PFSK-1 (cell line): Measurements from ENCODE around the gene GBA3.

ENCODE experiments used
- FOXP2 ChIP-seq: optimal IDR thresholded peaks from 2 replicates; pipeline ENCODE3; 2011; ENCODE audit warnings: borderline replicate concordance, control low read depth, inconsistent platforms; ENCODE audit not compliant: insufficient read depth; ENCODE audit errors: extremely low read length, extremely low read depth
- POLR2AphosphoS5 ChIP-seq: IDR thresholded peaks from 2 replicates; pipeline ENCODE4 v1.6.1; 2012; ENCODE audit warnings: low read depth, mild to moderate bottlenecking, control low read depth, low read length, moderate library complexity
- REST ChIP-seq, 2 experiments: IDR thresholded peaks; 2 replicates each; pipeline versions ENCODE4 v1.6.1 to v1.8.0; 2011 to 2012; ENCODE audit warnings: low read depth in 2 of 2, low read length in 2 of 2, control low read depth in 1 of 2, inconsistent platforms in 1 of 2, mild to moderate bottlenecking in 1 of 2, moderate library complexity in 1 of 2; ENCODE audit not compliant: insufficient read depth in 1 of 2
- SIN3A ChIP-seq: IDR thresholded peaks from 2 replicates; pipeline ENCODE4 v1.6.1; 2012; ENCODE audit warnings: mild to moderate bottlenecking, low read length, moderate library complexity, borderline replicate concordance; ENCODE audit not compliant: insufficient read depth
- TAF1 ChIP-seq: IDR thresholded peaks from 2 replicates; pipeline ENCODE4 v1.6.1; 2012; ENCODE audit warnings: low read length, control low read depth, borderline replicate concordance; ENCODE audit not compliant: insufficient read depth

The GBA3 gene

GRCh38 chr4:22850630-22851029, 157.9 kb downstream of the GBA3 start:
- no peak for TF ChIP-seq REST (IDR thresholded peaks at IDR 0.05; ENCODE audit: insufficient read depth in 1 of 2, low read depth in 2 of 2, low read length in 2 of 2)
- TF ChIP-seq SIN3A = no peak
- no peak for TF ChIP-seq FOXP2
- no peak for TF ChIP-seq POLR2AphosphoS5
- no peak for TF ChIP-seq TAF1

DNA sequence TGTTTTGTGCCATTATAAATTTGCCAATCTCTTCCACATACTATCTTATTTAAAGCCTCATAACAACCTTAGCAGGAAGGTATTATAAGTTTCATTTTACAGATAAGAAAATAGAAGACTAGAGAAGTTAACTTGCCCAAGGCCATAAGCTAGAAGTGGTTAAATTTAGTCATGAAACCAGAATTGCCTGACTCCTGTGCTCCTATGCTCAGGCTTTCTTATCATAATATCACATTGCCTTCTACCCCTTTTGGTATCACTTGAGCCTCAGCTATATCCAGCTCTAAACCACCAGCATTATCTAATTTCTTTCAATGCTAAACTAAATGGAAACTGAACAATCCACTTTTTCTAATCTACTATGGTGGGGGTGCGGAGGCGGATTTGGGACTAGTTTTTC, 164.7 kb downstream of the GBA3 start:
- no peak for TF ChIP-seq SIN3A
- no peak for TF ChIP-seq FOXP2
- TF ChIP-seq POLR2AphosphoS5 = no peak
- no peak for TF ChIP-seq REST (IDR thresholded peaks at IDR 0.05; ENCODE audit: insufficient read depth in 1 of 2, low read depth in 2 of 2, low read length in 2 of 2)
- TF ChIP-seq TAF1 = no peak

DNA sequence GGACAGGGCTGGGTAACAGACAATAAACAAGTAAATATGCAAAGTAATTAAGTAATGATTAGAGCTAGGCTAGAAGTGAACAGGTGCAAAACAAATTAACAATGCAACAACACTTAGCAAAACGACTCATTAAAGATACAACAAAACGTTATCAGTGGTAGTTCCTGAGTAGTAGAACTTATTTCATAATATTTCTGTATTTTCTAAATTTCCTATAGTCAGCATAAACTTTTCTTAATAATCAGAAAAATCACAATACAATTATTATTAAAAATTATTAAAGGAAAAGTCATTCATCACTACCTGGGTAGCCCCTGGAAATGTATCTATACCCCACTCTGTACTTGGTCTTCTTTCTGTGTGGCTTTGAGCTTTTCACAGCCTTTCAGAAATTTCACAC, 166.6 kb downstream of the GBA3 start:
- TF ChIP-seq POLR2AphosphoS5 (no peak), FOXP2 (no peak), REST (IDR thresholded peaks at IDR 0.05; ENCODE audit: insufficient read depth in 1 of 2, low read depth in 2 of 2, low read length in 2 of 2) (no peak), TAF1 (no peak), SIN3A (no peak)
